K562 (cell line): ENCODE measurements around the gene ATXN1. TPM values are rescaled to one million over a fixed set of nuclear protein-coding genes. Genes with fewer than 3 reads are reported as not detected.

Experiments
- ATAC-seq: fragments of 200-7000 bp; cut with Tn5 transposase; 3 replicates; pipeline ENCODE4 v1.9.1; 2020; ENCODE audit warnings: moderate library complexity
- BruUV-seq: library from RNA; stranded (reverse); fragments of 400-500 nt; replicated peaks from 2 replicates; lab custom pipeline; 2021; lab: Mats Ljungman, UMichigan
- CTCF ChIA-PET: fragments of 300-600 bp; formaldehyde crosslinking; extraction: SDS; loops from one replicate; lab custom pipeline; 2021; ENCODE audit warnings: low intra/inter-chr PET ratio; lab: Yijun Ruan, JAX
- POLR2A ChIA-PET: fragments of 300-600, 350-650 bp; sonication (Branson Sonifier 250); formaldehyde crosslinking; extraction: SDS; loops from one replicate; lab custom pipeline; 2021; ENCODE audit warnings: antibody characterized with exemption, inconsistent platforms; lab: Yijun Ruan, JAX
- DNase-seq, 4 experiments: peaks; one replicate each; pipeline versions ENCODE4 v3.0.0 to v3.0.0-alpha.2; 2011 to 2018; ENCODE audit warnings: low spot score in 3 of 4, mixed read lengths in 3 of 4; ENCODE audit errors: extremely low read depth in 1 of 4
- FAIRE-seq: peaks from 2 replicates; lab custom pipeline; 2011; peaks lifted over from hg19 to GRCh38; lab: Jason Lieb, UNC
- H2AFZ ChIP-seq: 2 replicates; pipeline ENCODE4 v1.6.0; 2011; ENCODE audit warnings: low read depth, low read length, control low read depth, inconsistent platforms
- H3K27ac ChIP-seq: fragments of 200-600 bp; 3 replicates; pipeline ENCODE4 v1.8.0; 2011; ENCODE audit warnings: low read depth, mild to moderate bottlenecking, control low read depth, inconsistent platforms, low read length, moderate library complexity, mixed read lengths; ENCODE audit errors: extremely low read depth
- H3K27me3 ChIP-seq, 2 experiments: fragments of 300-600 bp in 1 of 2; 2 replicates in 1 of 2; 3 replicates in 1 of 2; pipeline versions ENCODE4 v1.6.0 to v1.8.0; 2011; ENCODE audit warnings: inconsistent platforms in 2 of 2, low read length in 2 of 2, mild to moderate bottlenecking in 1 of 2, mixed read lengths in 1 of 2, moderate library complexity in 1 of 2; ENCODE audit not compliant: control insufficient read depth in 2 of 2, insufficient read depth in 2 of 2
- H3K36me3 ChIP-seq: fragments of 300-600 bp; 3 replicates; pipeline ENCODE4 v1.8.0; 2011; ENCODE audit warnings: mild to moderate bottlenecking, low read length, inconsistent platforms; ENCODE audit not compliant: control insufficient read depth, insufficient read depth
- H3K4me1 ChIP-seq, 2 experiments: fragments of 200-600 bp in 1 of 2; replicated peaks in 1 of 2; 2 replicates in 1 of 2; 3 replicates in 1 of 2; pipeline versions ENCODE4 v1.5.1 to v1.8.0; 2011; ENCODE audit warnings: inconsistent platforms in 2 of 2, low read length in 2 of 2, mild to moderate bottlenecking in 1 of 2, mixed read lengths in 1 of 2, moderate library complexity in 1 of 2; ENCODE audit not compliant: control insufficient read depth in 2 of 2, insufficient read depth in 2 of 2
- H3K4me2 ChIP-seq: 2 replicates; pipeline ENCODE4 v1.6.1; 2011; ENCODE audit warnings: low read length, control low read depth, inconsistent platforms, mixed read lengths; ENCODE audit not compliant: insufficient read depth
- H3K4me3 ChIP-seq: fragments of 200-600 bp; sonication (generic), shearing (Covaris generic); 2 replicates; pipeline ENCODE4 v1.5.1; 2016; ENCODE audit warnings: control low read depth, inconsistent platforms
- H3K79me2 ChIP-seq: fragments of 200-600 bp; 3 replicates; pipeline ENCODE4 v1.8.0; 2011; ENCODE audit warnings: low read length, inconsistent platforms; ENCODE audit not compliant: control insufficient read depth, insufficient read depth
- H3K9ac ChIP-seq, 2 experiments: 2 replicates each; pipeline versions ENCODE4 v1.6.0 to v1.6.1; 2011; ENCODE audit warnings: low read depth in 2 of 2, low read length in 2 of 2, control low read depth in 1 of 2, inconsistent platforms in 1 of 2, mild to moderate bottlenecking in 1 of 2, mixed read lengths in 1 of 2; ENCODE audit not compliant: insufficient read depth in 1 of 2
- H3K9me1 ChIP-seq: one replicate; pipeline ENCODE4 v1.6.0; 2011; ENCODE audit warnings: inconsistent platforms, mild to moderate bottlenecking, low read length, moderate library complexity; ENCODE audit not compliant: control insufficient read depth, insufficient read depth
- H3K9me3 ChIP-seq: replicated peaks from 2 replicates; pipeline ENCODE4 v1.5.1; 2011; ENCODE audit warnings: low read depth, low read length, inconsistent platforms; ENCODE audit not compliant: control insufficient read depth, insufficient read depth
- H4K20me1 ChIP-seq: replicated peaks from 2 replicates; pipeline ENCODE4 v1.6.1; 2011; ENCODE audit warnings: low read length, inconsistent platforms, mixed read lengths; ENCODE audit not compliant: control insufficient read depth, insufficient read depth
- CBX8 ChIP-seq: fragments of 200-600 bp; sonication (generic); IDR thresholded peaks from 2 replicates; pipeline ENCODE4 v1.6.1; 2012; ENCODE audit warnings: borderline replicate concordance, mixed run types, low read depth, mild to moderate bottlenecking, moderate library complexity, mixed read lengths, low read length, control low read depth, inconsistent platforms; ENCODE audit not compliant: poor library complexity, severe bottlenecking; ENCODE audit errors: extremely low read depth
- CREB3 ChIP-seq: fragments of 450-650 bp; conservative IDR thresholded peaks from 2 replicates; pipeline ENCODE4 v1.6.1; 2016; ENCODE audit warnings: missing genetic modification characterization, low read depth, mild to moderate bottlenecking, missing compliant biosample characterization, moderate library complexity
- DDX20 ChIP-seq: fragments of 450-650 bp; IDR thresholded peaks from 2 replicates; pipeline ENCODE4 v1.6.1; 2016; ENCODE audit warnings: missing genetic modification characterization, low read depth, mild to moderate bottlenecking, missing compliant biosample characterization, moderate library complexity
- E2F6 ChIP-seq, 2 experiments: IDR thresholded peaks; 2 replicates each; pipeline ENCODE4 v1.6.1; 2011; ENCODE audit warnings: borderline replicate concordance in 1 of 2, control low read depth in 1 of 2, low read depth in 1 of 2, low read length in 1 of 2, mild to moderate bottlenecking in 1 of 2, mixed read lengths in 1 of 2, moderate library complexity in 1 of 2; ENCODE audit not compliant: insufficient read depth in 1 of 2, insufficient read length in 1 of 2, poor library complexity in 1 of 2, severe bottlenecking in 1 of 2; ENCODE audit errors: extremely low read depth in 1 of 2
- GMEB1 ChIP-seq: fragments of 250-450 bp; sonication (Bioruptor Pico); IDR thresholded peaks from 2 replicates; pipeline ENCODE4 v1.4.0; 2020; ENCODE audit warnings: mild to moderate bottlenecking
- HMG20B ChIP-seq: fragments of 250-450 bp; sonication (Bioruptor Pico); IDR thresholded peaks from 2 replicates; pipeline ENCODE4 v1.5.0; 2021; ENCODE audit warnings: mild to moderate bottlenecking
- ILF3 ChIP-seq: fragments of 450-650 bp; IDR thresholded peaks from 2 replicates; pipeline ENCODE4 v1.6.1; 2018; ENCODE audit warnings: antibody characterized with exemption, mild to moderate bottlenecking, moderate library complexity, borderline replicate concordance
- JUN ChIP-seq, 2 experiments: sonication (generic) in 1 of 2; formaldehyde crosslinking in 1 of 2; IDR thresholded peaks; 2 replicates each; pipeline versions ENCODE4 v1.6.1 to v1.8.0; 2012 to 2022; ENCODE audit warnings: borderline replicate concordance in 2 of 2, mild to moderate bottlenecking in 2 of 2, improper control_type of control experiment in 1 of 2, low read depth in 1 of 2, low read length in 1 of 2, missing genetic modification reagents in 1 of 2
- PYGO2 ChIP-seq: fragments of 450-650 bp; IDR thresholded peaks from 2 replicates; pipeline ENCODE4 v1.6.1; 2016; ENCODE audit warnings: mild to moderate bottlenecking, missing genetic modification characterization, moderate library complexity, missing compliant biosample characterization
- SRSF3 ChIP-seq: fragments of 200-400 bp; formaldehyde crosslinking; IDR thresholded peaks from 2 replicates; pipeline ENCODE4 v1.6.1; 2016; ENCODE audit warnings: mild to moderate bottlenecking, low read length, moderate library complexity; ENCODE audit not compliant: insufficient read depth
- TGIF2 ChIP-seq: sonication (generic); formaldehyde crosslinking; IDR thresholded peaks from 2 replicates; pipeline ENCODE4 v1.8.1; 2022; ENCODE audit warnings: mild to moderate bottlenecking, missing genetic modification reagents, moderate library complexity
- ZBTB5 ChIP-seq: fragments of 450-650 bp; IDR thresholded peaks from 2 replicates; pipeline ENCODE4 v1.6.1; 2017; ENCODE audit warnings: antibody characterized with exemption
- ZNF184 ChIP-seq: sonication (generic); formaldehyde crosslinking; IDR thresholded peaks from 2 replicates; pipeline ENCODE4 v1.5.0; 2020; ENCODE audit warnings: missing genetic modification reagents
- ZNF274 ChIP-seq: IDR thresholded peaks from 2 replicates; pipeline ENCODE4 v1.6.1; 2011; ENCODE audit warnings: low read depth, mild to moderate bottlenecking, low read length, moderate library complexity, borderline replicate concordance
- in situ Hi-C: fragments of 300-500 bp; cut with MboI; formaldehyde crosslinking; loops from 4 replicates; pipeline ENCODE4 v1.15.0; 2018; ENCODE audit warnings: inconsistent platforms, mixed read lengths
- intact Hi-C: fragments of 100-400 bp; cut with micrococcal nuclease; formaldehyde crosslinking; loops from 2 replicates; pipeline ENCODE4 v1.14.2; 2022
- polyA plus RNA-seq, 8 experiments: library from polyadenylated mRNA; depleted of rRNA in 4 of 8; stranded (reverse) in 5 of 8; unstranded in 3 of 8; fragments of >200 nt; fragmentation: Nextera tagmentation in 2 of 8; fragmentation: Illumina TruSeq in 1 of 8; extraction: Ambion mirVana in 2 of 8; extraction: Trizol in 1 of 8; gene quantifications; 2 replicates each; pipeline versions ENCODE4 v1.2.1 to v1.2.3, GENCODE V29; 2011 to 2014; ENCODE audit warnings: inconsistent platforms in 1 of 8, missing spikeins in 1 of 8
- total RNA-seq, 7 experiments: library from RNA; depleted of rRNA in 6 of 7; stranded (reverse); fragments of >200 nt in 6 of 7; fragmentation: Illumina TruSeq in 2 of 7; extraction: Trizol in 2 of 7; gene quantifications; 2 replicates each; pipeline versions ENCODE4 v1.2.1 to v1.2.3, GENCODE V29; 2011 to 2021; ENCODE audit warnings: low replicate concordance in 1 of 7

Gene ATXN1
- total and polyA plus RNA-seq, 9 of the 15 experiments (the other 6 are each of a cell fraction or from before 2014, with no cell fraction given), result under 0.01 to 1.2 (median 0.58) TPM

GRCh38 chr6:16493802-16494201, 267.5 kb downstream of the ATXN1 start:
- no peak overlapping the region for H3K4me2 ChIP-seq
- no peak for DNase-seq
- ChIA-PET POLR2A (no interaction called here), CTCF (no interaction called here)
- H3K79me2 ChIP-seq, result no peaks in the 10 kb centered on the region
- intact Hi-C loops (no loop called here), in situ Hi-C loops (no loop called here)
- H3K4me1 ChIP-seq, result no peaks in the 10 kb centered on the region
- H4K20me1 ChIP-seq, result no peaks in the 10 kb centered on the region
- H3K36me3 ChIP-seq, result no peaks in the 10 kb centered on the region
- no peak for ATAC-seq
- no peaks in the 10 kb centered on the region for H3K9me1 ChIP-seq
- no peak overlapping the region for H3K4me3 ChIP-seq
- H3K27ac ChIP-seq, result no peak overlapping the region
- BruUV-seq, result no TSS peak
- FAIRE-seq, result no peak
- H2AFZ ChIP-seq, result no peak overlapping the region
- H3K27me3 ChIP-seq, result peaks cover 0 to 4% of the 10 kb centered on the region in 2 experiments; a peak in 1 of 5 replicates
- H3K9ac ChIP-seq, result no peak overlapping the region
- H3K9me3 ChIP-seq, result no peaks in the 10 kb centered on the region
- TF ChIP-seq ILF3 (no peak), CREB3 (tag) (no peak), GMEB1 (CRISPR knock-in tag) (no peak), ZNF184 (CRISPR knock-in tag) (no peak), TGIF2 (CRISPR knock-in tag) (no peak), HMG20B (CRISPR knock-in tag) (no peak), JUN (IDR thresholded peaks at IDR 0.05; ENCODE audit: borderline replicate concordance, low read depth, low read length) (no peak), JUN (CRISPR knock-in tag; IDR thresholded peaks at IDR 0.05; ENCODE audit: borderline replicate concordance) (no peak), DDX20 (no peak), SRSF3 (no peak), CBX8 (no peak), ZNF274 (no peak), E2F6 (IDR thresholded peaks at IDR 0.05; ENCODE audit: borderline replicate concordance in 1 of 2, extremely low read depth in 1 of 2, insufficient read depth in 1 of 2, insufficient read length in 1 of 2, low read depth in 1 of 2, low read length in 1 of 2, poor library complexity in 1 of 2, severe bottlenecking in 1 of 2) (no peak), ZBTB5 (no peak), PYGO2 (no peak)
